ENCODE measurements around the gene CCT6B. TPM values are rescaled to one million over a fixed set of nuclear protein-coding genes. Genes with fewer than 3 reads are reported as not detected.

The CCT6B gene
- total RNA-seq, 1 donor: 2.8 TPM

- H3K4me1 ChIP-seq (ENCODE audit: insufficient read depth, low read length): no peaks in the 10 kb centered on the region
- H3K27me3 ChIP-seq (ENCODE audit: insufficient read depth, low read length): no peaks in the 10 kb centered on the region
- H3K4me3 ChIP-seq (ENCODE audit: low read length): no peak overlapping the region
- no peaks in the 10 kb centered on the region for H3K9me3 ChIP-seq (ENCODE audit: low read depth, low read length)
These were observed 40.6 kb downstream of the CCT6B start for GRCh38 chr17:34920676-34921075.

- Histone ChIP-seq H3K4me1 (ENCODE audit: insufficient read depth, low read length) (no peaks in the 10 kb centered on the region), H3K9me3 (ENCODE audit: low read depth, low read length) (no peaks in the 10 kb centered on the region), H3K4me3 (ENCODE audit: low read length) (no peak overlapping the region), H3K27me3 (ENCODE audit: insufficient read depth, low read length) (no peaks in the 10 kb centered on the region)
These were observed 43.9 kb downstream of the CCT6B start for GRCh38 chr17:34917381-34917780.

GRCh38 chr17:34916120-34916519, 45.1 kb downstream of the CCT6B start:
- Histone ChIP-seq H3K4me1 (ENCODE audit: insufficient read depth, low read length) (no peaks in the 10 kb centered on the region), H3K27me3 (ENCODE audit: insufficient read depth, low read length) (no peaks in the 10 kb centered on the region), H3K9me3 (ENCODE audit: low read depth, low read length) (no peaks in the 10 kb centered on the region), H3K4me3 (ENCODE audit: low read length) (no peak overlapping the region)

GRCh38 chr17:34913001-34913400, 48.3 kb downstream of the CCT6B start:
- Histone ChIP-seq H3K27me3 (ENCODE audit: insufficient read depth, low read length) (no peaks in the 10 kb centered on the region), H3K4me1 (ENCODE audit: insufficient read depth, low read length) (no peaks in the 10 kb centered on the region), H3K4me3 (ENCODE audit: low read length) (no peak overlapping the region), H3K9me3 (ENCODE audit: low read depth, low read length) (no peaks in the 10 kb centered on the region)

- Histone ChIP-seq H3K4me1 (ENCODE audit: insufficient read depth, low read length) (no peaks in the 10 kb centered on the region), H3K4me3 (ENCODE audit: low read length) (no peak overlapping the region), H3K27me3 (ENCODE audit: insufficient read depth, low read length) (no peaks in the 10 kb centered on the region), H3K9me3 (ENCODE audit: low read depth, low read length) (no peaks in the 10 kb centered on the region)
These were observed 52.2 kb downstream of the CCT6B start for GRCh38 chr17:34909040-34909439.

GRCh38 chr17:34902831-34903547, 58.3 kb downstream of the CCT6B start:
- Histone ChIP-seq H3K4me3 (ENCODE audit: low read length) (no peak overlapping the region), H3K27me3 (ENCODE audit: insufficient read depth, low read length) (no peaks in the 10 kb centered on the region), H3K4me1 (ENCODE audit: insufficient read depth, low read length) (no peaks in the 10 kb centered on the region), H3K9me3 (ENCODE audit: low read depth, low read length) (no peaks in the 10 kb centered on the region)

GRCh38 chr17:34899643-34900291, 61.5 kb downstream of the CCT6B start:
- Histone ChIP-seq H3K27me3 (ENCODE audit: insufficient read depth, low read length) (no peaks in the 10 kb centered on the region), H3K4me3 (ENCODE audit: low read length) (no peak overlapping the region), H3K9me3 (ENCODE audit: low read depth, low read length) (no peaks in the 10 kb centered on the region), H3K4me1 (ENCODE audit: insufficient read depth, low read length) (no peaks in the 10 kb centered on the region)

GRCh38 chr17:34895383-34895782, 65.9 kb downstream of the CCT6B start:
- no peaks in the 10 kb centered on the region for H3K27me3 ChIP-seq (ENCODE audit: insufficient read depth, low read length)
- no peak overlapping the region for H3K4me3 ChIP-seq (ENCODE audit: low read length)
- no peaks in the 10 kb centered on the region for H3K4me1 ChIP-seq (ENCODE audit: insufficient read depth, low read length)
- H3K9me3 ChIP-seq (ENCODE audit: low read depth, low read length): no peaks in the 10 kb centered on the region

- H3K4me3 ChIP-seq (ENCODE audit: low read length): no peak overlapping the region
- no peaks in the 10 kb centered on the region for H3K4me1 ChIP-seq (ENCODE audit: insufficient read depth, low read length)
- H3K9me3 ChIP-seq (ENCODE audit: low read depth, low read length): no peaks in the 10 kb centered on the region
- no peaks in the 10 kb centered on the region for H3K27me3 ChIP-seq (ENCODE audit: insufficient read depth, low read length)
These were observed 66.3 kb downstream of the CCT6B start for GRCh38 chr17:34894964-34895363.

- no peaks in the 10 kb centered on the region for H3K27me3 ChIP-seq (ENCODE audit: insufficient read depth, low read length)
- H3K9me3 ChIP-seq (ENCODE audit: low read depth, low read length): no peaks in the 10 kb centered on the region
- no peaks in the 10 kb centered on the region for H3K4me1 ChIP-seq (ENCODE audit: insufficient read depth, low read length)
- no peak overlapping the region for H3K4me3 ChIP-seq (ENCODE audit: low read length)
These were observed 68.6 kb downstream of the CCT6B start for GRCh38 chr17:34892461-34893249.

- H3K4me1 ChIP-seq (ENCODE audit: insufficient read depth, low read length): no peaks in the 10 kb centered on the region
- no peaks in the 10 kb centered on the region for H3K27me3 ChIP-seq (ENCODE audit: insufficient read depth, low read length)
- H3K9me3 ChIP-seq (ENCODE audit: low read depth, low read length): no peaks in the 10 kb centered on the region
- no peak overlapping the region for H3K4me3 ChIP-seq (ENCODE audit: low read length)
These were observed 74.4 kb downstream of the CCT6B start for GRCh38 chr17:34886831-34887230.

GRCh38 chr17:34885076-34885475, 76.2 kb downstream of the CCT6B start:
- no peaks in the 10 kb centered on the region for H3K9me3 ChIP-seq (ENCODE audit: low read depth, low read length)
- H3K27me3 ChIP-seq (ENCODE audit: insufficient read depth, low read length): no peaks in the 10 kb centered on the region
- H3K4me3 ChIP-seq (ENCODE audit: low read length): no peak overlapping the region
- no peaks in the 10 kb centered on the region for H3K4me1 ChIP-seq (ENCODE audit: insufficient read depth, low read length)

- Histone ChIP-seq H3K4me3 (ENCODE audit: low read length) (no peak overlapping the region), H3K9me3 (ENCODE audit: low read depth, low read length) (no peaks in the 10 kb centered on the region), H3K4me1 (ENCODE audit: insufficient read depth, low read length) (no peaks in the 10 kb centered on the region), H3K27me3 (ENCODE audit: insufficient read depth, low read length) (no peaks in the 10 kb centered on the region)
These were observed 76.7 kb downstream of the CCT6B start for GRCh38 chr17:34884597-34884996.

- Histone ChIP-seq H3K4me3 (ENCODE audit: low read length) (no peak overlapping the region), H3K27me3 (ENCODE audit: insufficient read depth, low read length) (no peaks in the 10 kb centered on the region), H3K4me1 (ENCODE audit: insufficient read depth, low read length) (no peaks in the 10 kb centered on the region)
These were observed 77.9 kb downstream of the CCT6B start for GRCh38 chr17:34883106-34884000.

GRCh38 chr17:34879146-34879545, 82.1 kb downstream of the CCT6B start:
- Histone ChIP-seq H3K27me3 (ENCODE audit: insufficient read depth, low read length) (no peaks in the 10 kb centered on the region), H3K4me1 (ENCODE audit: insufficient read depth, low read length) (no peaks in the 10 kb centered on the region), H3K9me3 (ENCODE audit: low read depth, low read length) (no peaks in the 10 kb centered on the region), H3K4me3 (ENCODE audit: low read length) (no peak overlapping the region)

More at GRCh38 chr17:34883106-34884000, 77.9 kb downstream of the CCT6B start:
- H3K9me3 ChIP-seq (ENCODE audit: low read depth, low read length): no peaks in the 10 kb centered on the region

Data from mononuclear cell (primary cell).